Astrocyte (in vitro differentiated cells and primary cell): ENCODE results near the gene MIEF1. TPM values are rescaled to one million over a fixed set of nuclear protein-coding genes. Genes with fewer than 3 reads are reported as not detected.

Source experiments
- DNase-seq: peaks from one replicate; pipeline ENCODE4 v3.0.0-alpha.2; 2010; ENCODE audit warnings: low read depth
- FAIRE-seq: peaks from 2 replicates; lab custom pipeline; 2011; peaks lifted over from hg19 to GRCh38; lab: Jason Lieb, UNC
- H2AFZ ChIP-seq: 2 replicates; pipeline ENCODE4 v1.6.0; 2012; ENCODE audit warnings: low read depth, low read length, inconsistent platforms
- H3K27ac ChIP-seq: 2 replicates; pipeline ENCODE4 v1.5.1; 2011; ENCODE audit warnings: low read depth, low read length, inconsistent platforms
- H3K27me3 ChIP-seq: 2 replicates; pipeline ENCODE4 v1.6.0; 2011; ENCODE audit warnings: low read length, inconsistent platforms; ENCODE audit not compliant: insufficient read depth
- H3K36me3 ChIP-seq: 2 replicates; pipeline ENCODE4 v1.5.1; 2011; ENCODE audit warnings: low read length, inconsistent platforms; ENCODE audit not compliant: insufficient read depth
- H3K4me1 ChIP-seq: 2 replicates; pipeline ENCODE4 v1.5.1; 2011; ENCODE audit warnings: low read length, inconsistent platforms; ENCODE audit not compliant: insufficient read depth
- H3K4me2 ChIP-seq: 2 replicates; pipeline ENCODE4 v1.6.0; 2012; ENCODE audit warnings: low read length, inconsistent platforms
- H3K4me3 ChIP-seq: 2 replicates; pipeline ENCODE4 v1.5.1; 2011; ENCODE audit warnings: low read depth, mild to moderate bottlenecking, low read length, inconsistent platforms; ENCODE audit not compliant: insufficient read depth
- H3K79me2 ChIP-seq: 2 replicates; pipeline ENCODE4 v1.6.0; 2012; ENCODE audit warnings: mild to moderate bottlenecking, low read length, inconsistent platforms; ENCODE audit not compliant: insufficient read depth
- H3K9ac ChIP-seq: 2 replicates; pipeline ENCODE4 v1.6.0; 2012; ENCODE audit warnings: mild to moderate bottlenecking, low read length, inconsistent platforms
- H3K9me3 ChIP-seq: 2 replicates; pipeline ENCODE4 v1.5.1; 2012; ENCODE audit warnings: low read depth, mild to moderate bottlenecking, low read length, inconsistent platforms; ENCODE audit not compliant: insufficient read depth
- H4K20me1 ChIP-seq: 2 replicates; pipeline ENCODE4 v1.6.0; 2012; ENCODE audit warnings: low read length, inconsistent platforms; ENCODE audit not compliant: insufficient read depth
- H3K27ac Mint-ChIP-seq: one replicate; pipeline ENCODE4 v1.8.0; 2021; ENCODE audit warnings: mild to moderate bottlenecking, mixed read lengths; ENCODE audit not compliant: unreplicated experiment
- H3K27me3 Mint-ChIP-seq: one replicate; pipeline ENCODE4 v1.8.0; 2021; ENCODE audit warnings: low read depth, mixed read lengths; ENCODE audit not compliant: unreplicated experiment
- H3K36me3 Mint-ChIP-seq: one replicate; pipeline ENCODE4 v1.8.0; 2021; ENCODE audit warnings: low read depth, mixed read lengths; ENCODE audit not compliant: unreplicated experiment
- H3K4me1 Mint-ChIP-seq: one replicate; pipeline ENCODE4 v1.8.0; 2021; ENCODE audit warnings: low read depth, mixed read lengths; ENCODE audit not compliant: unreplicated experiment
- H3K4me3 Mint-ChIP-seq: one replicate; pipeline ENCODE4 v1.8.0; 2021; ENCODE audit warnings: mild to moderate bottlenecking, moderate library complexity, mixed read lengths; ENCODE audit not compliant: unreplicated experiment
- H3K9me3 Mint-ChIP-seq: one replicate; pipeline ENCODE4 v1.8.0; 2021; ENCODE audit warnings: mild to moderate bottlenecking, mixed read lengths; ENCODE audit not compliant: unreplicated experiment
- EZH2 ChIP-seq: IDR thresholded peaks from 2 replicates; pipeline ENCODE4 v1.6.1; 2012; ENCODE audit warnings: mild to moderate bottlenecking, low read length, inconsistent platforms; ENCODE audit not compliant: insufficient read depth
- total RNA-seq: library from RNA; stranded (reverse); gene quantifications from 2 replicates; pipeline ENCODE4 v1.2.1, GENCODE V29; 2021
- TF ChIP-seq, protein P1 (sequence below): IDR thresholded peaks from 2 replicates; pipeline ENCODE4 v1.5.1; 2011; ENCODE audit warnings: low read depth, mild to moderate bottlenecking, inconsistent platforms, low read length, moderate library complexity; ENCODE audit not compliant: insufficient read depth

MIEF1 gene
- total RNA-seq, 1 donor from 2014 or later = 35.6 TPM

DNA sequence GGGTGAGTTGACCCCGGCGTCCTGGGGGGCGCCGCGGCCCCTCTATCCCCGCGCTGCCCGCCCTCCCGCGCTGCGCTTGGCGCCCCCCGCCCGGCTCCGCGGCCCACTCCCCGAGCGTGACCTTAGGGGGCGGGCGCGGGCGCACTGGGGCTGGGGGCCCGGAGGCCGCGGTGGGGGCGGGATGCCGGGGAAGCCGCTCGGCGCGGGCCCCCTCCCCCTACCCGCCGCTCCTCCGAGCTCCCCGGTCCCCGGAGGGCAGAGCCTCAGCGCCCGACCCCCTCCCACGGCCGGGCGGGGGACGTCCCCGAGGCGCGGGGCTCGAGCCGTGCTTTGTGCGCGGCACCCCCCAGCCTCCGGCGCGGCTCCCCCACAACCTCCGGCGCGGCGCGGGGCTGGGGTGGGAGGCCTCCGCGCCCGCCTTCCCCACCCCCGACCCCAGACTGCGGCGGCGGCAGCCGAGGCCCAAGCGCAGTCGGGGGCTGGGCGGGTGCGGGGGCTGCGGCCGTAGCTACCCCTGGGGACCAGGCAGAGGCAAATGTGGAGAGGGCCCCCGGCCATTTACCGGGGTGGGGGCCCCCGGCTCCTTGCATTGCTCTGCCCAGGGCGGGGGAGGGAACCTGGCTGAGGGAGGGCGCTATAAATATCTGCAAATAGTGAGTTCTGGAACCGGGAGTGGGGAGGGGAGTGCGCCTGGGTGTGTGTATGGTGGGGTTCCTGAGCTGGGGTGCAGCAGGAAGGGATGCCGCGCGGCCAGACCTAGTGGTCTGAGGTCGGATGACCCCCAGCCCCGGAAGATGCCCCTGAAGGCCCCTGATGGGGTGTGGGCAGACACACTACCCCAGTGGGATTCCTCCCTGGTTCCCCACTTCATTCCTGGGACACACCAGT, 44.3 kb upstream of the MIEF1 start:
- Histone ChIP-seq H3K36me3 (no peaks in the 10 kb centered on the region), H4K20me1 (no peaks in the 10 kb centered on the region), H2AFZ (no peak overlapping the region), H3K4me2 (peak overlapping the region; percentile 70), H3K4me1 (peaks cover 4% of the 10 kb centered on the region), H3K9me3 (no peaks in the 10 kb centered on the region), H3K27ac (no peak overlapping the region), H3K4me3 (no peak overlapping the region), H3K9ac (no peak overlapping the region), H3K27me3 (peaks cover 21% of the 10 kb centered on the region), H3K79me2 (no peaks in the 10 kb centered on the region)
- peaks cover 6% of the 10 kb centered on the region for H3K4me1 Mint-ChIP-seq
- H3K36me3 Mint-ChIP-seq = peaks cover 3% of the 10 kb centered on the region
- no peak for DNase-seq
- peak overlapping the region; percentile 84 for H3K4me3 Mint-ChIP-seq
- peak; percentile 99 for TF ChIP-seq EZH2
- TF ChIP-seq, protein P1, sequence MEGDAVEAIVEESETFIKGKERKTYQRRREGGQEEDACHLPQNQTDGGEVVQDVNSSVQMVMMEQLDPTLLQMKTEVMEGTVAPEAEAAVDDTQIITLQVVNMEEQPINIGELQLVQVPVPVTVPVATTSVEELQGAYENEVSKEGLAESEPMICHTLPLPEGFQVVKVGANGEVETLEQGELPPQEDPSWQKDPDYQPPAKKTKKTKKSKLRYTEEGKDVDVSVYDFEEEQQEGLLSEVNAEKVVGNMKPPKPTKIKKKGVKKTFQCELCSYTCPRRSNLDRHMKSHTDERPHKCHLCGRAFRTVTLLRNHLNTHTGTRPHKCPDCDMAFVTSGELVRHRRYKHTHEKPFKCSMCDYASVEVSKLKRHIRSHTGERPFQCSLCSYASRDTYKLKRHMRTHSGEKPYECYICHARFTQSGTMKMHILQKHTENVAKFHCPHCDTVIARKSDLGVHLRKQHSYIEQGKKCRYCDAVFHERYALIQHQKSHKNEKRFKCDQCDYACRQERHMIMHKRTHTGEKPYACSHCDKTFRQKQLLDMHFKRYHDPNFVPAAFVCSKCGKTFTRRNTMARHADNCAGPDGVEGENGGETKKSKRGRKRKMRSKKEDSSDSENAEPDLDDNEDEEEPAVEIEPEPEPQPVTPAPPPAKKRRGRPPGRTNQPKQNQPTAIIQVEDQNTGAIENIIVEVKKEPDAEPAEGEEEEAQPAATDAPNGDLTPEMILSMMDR = no peak
- no peak for FAIRE-seq
- H3K27me3 Mint-ChIP-seq = peaks cover 20% of the 10 kb centered on the region
- no peaks in the 10 kb centered on the region for H3K9me3 Mint-ChIP-seq
- no peak overlapping the region for H3K27ac Mint-ChIP-seq

DNA sequence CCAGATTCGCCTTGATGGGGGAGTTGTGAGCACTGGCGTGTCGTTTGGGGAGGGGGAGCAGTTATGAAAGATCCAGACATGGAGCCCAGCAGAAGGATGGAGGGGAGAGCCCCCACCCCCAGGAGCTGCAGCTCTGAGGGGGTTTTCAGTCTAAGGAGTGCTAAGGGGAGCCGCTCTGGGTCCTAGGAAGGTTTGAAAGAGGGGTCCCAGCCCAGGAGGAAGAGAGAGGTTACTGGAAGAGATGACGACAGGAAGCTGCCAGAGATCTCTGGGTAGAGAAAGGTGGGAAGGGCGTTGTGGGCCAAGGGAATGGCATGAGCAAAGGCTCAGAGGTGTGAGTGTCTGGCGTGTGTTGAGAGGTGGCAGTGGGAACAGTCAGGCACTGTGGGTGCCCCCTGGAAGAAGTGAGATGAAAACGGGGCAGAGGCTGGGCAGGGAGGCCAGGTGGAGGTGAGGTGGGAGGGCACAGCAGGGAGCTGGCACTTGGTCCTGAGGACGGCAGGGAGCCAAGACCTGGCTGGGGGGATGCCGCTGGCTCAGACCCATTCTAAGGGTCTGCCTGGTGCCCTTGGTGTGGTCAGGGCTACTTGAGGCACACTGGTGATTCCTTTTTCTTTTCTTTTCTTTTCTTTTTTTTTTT, 43.5 kb upstream of the MIEF1 start:
- Mint-ChIP-seq H3K27ac (no peak overlapping the region), H3K4me3 (peak overlapping the region; percentile 84), H3K4me1 (peaks cover 6% of the 10 kb centered on the region), H3K36me3 (peaks cover 3% of the 10 kb centered on the region), H3K27me3 (peaks cover 20% of the 10 kb centered on the region), H3K9me3 (no peaks in the 10 kb centered on the region)
- Histone ChIP-seq H3K9ac (no peak overlapping the region), H3K36me3 (no peaks in the 10 kb centered on the region), H3K27ac (no peak overlapping the region), H3K4me2 (no peak overlapping the region), H3K9me3 (no peaks in the 10 kb centered on the region), H3K79me2 (no peaks in the 10 kb centered on the region), H2AFZ (no peak overlapping the region), H3K4me3 (no peak overlapping the region), H3K27me3 (peaks cover 21% of the 10 kb centered on the region), H3K4me1 (peaks cover 4% of the 10 kb centered on the region), H4K20me1 (no peaks in the 10 kb centered on the region)
- peak; percentile 47 for TF ChIP-seq EZH2
- TF ChIP-seq, protein P1 = no peak
- FAIRE-seq = no peak
- no peak for DNase-seq
